WTC11 (cell line): ENCODE measurements around the gene CHRNA4. TPM values are rescaled to one million over a fixed set of nuclear protein-coding genes. Genes with fewer than 3 reads are reported as not detected.

Experiments
- ATAC-seq: fragments of 200-7000 bp; cut with Tn5 transposase; 2 replicates; pipeline ENCODE4 v1.10.0; 2021; ENCODE audit warnings: mild to moderate bottlenecking, moderate library complexity
- CTCF ChIA-PET: fragments of 300-600 bp; sonication (Branson Sonifier 250); formaldehyde crosslinking; loops from one replicate; lab custom pipeline; 2021; ENCODE audit warnings: antibody characterized with exemption; lab: Charles Lee
- POLR2A ChIA-PET: fragments of 350-600 bp; sonication (Branson Sonifier 250); formaldehyde crosslinking; loops from one replicate; lab custom pipeline; 2021; ENCODE audit warnings: antibody characterized with exemption; lab: Charles Lee
- DNase-seq: peaks from one replicate; pipeline ENCODE4 v3.0.0; 2021; ENCODE audit warnings: low spot score
- H3K27ac Mint-ChIP-seq: 2 replicates; pipeline ENCODE4 v1.8.0; 2021; ENCODE audit warnings: mixed read lengths
- H3K27me3 Mint-ChIP-seq: 2 replicates; pipeline ENCODE4 v1.8.0; 2021; ENCODE audit warnings: low read depth, mild to moderate bottlenecking, moderate library complexity, mixed read lengths
- H3K36me3 Mint-ChIP-seq: 2 replicates; pipeline ENCODE4 v1.8.0; 2021; ENCODE audit warnings: mixed read lengths
- H3K4me1 Mint-ChIP-seq: 2 replicates; pipeline ENCODE4 v1.8.0; 2022; ENCODE audit warnings: mixed read lengths
- H3K4me3 Mint-ChIP-seq: 2 replicates; pipeline ENCODE4 v1.8.0; 2021; ENCODE audit warnings: mild to moderate bottlenecking, moderate library complexity, mixed read lengths
- H3K9me3 Mint-ChIP-seq: 2 replicates; pipeline ENCODE4 v1.8.0; 2021; ENCODE audit warnings: mixed read lengths
- ATF6 ChIP-seq: sonication (generic); formaldehyde crosslinking; IDR thresholded peaks from 2 replicates; pipeline ENCODE4 v1.8.1; 2023; ENCODE audit warnings: mild to moderate bottlenecking, missing genetic modification reagents
- CREB1 ChIP-seq: sonication (generic); formaldehyde crosslinking; IDR thresholded peaks from 2 replicates; pipeline ENCODE4 v1.8.0; 2023; ENCODE audit warnings: mild to moderate bottlenecking, missing genetic modification reagents
- E2F5 ChIP-seq: sonication (generic); formaldehyde crosslinking; IDR thresholded peaks from 2 replicates; pipeline ENCODE4 v1.8.1; 2022; ENCODE audit warnings: mild to moderate bottlenecking, moderate library complexity, missing genetic modification reagents
- EMX1 ChIP-seq: fragments of 250-450 bp; sonication (Bioruptor Pico); IDR thresholded peaks from 2 replicates; pipeline ENCODE4 v1.8.0; 2021; ENCODE audit warnings: mild to moderate bottlenecking
- MAX ChIP-seq: sonication (generic); formaldehyde crosslinking; IDR thresholded peaks from 2 replicates; pipeline ENCODE4 v1.8.0; 2022; ENCODE audit warnings: mild to moderate bottlenecking, missing genetic modification reagents
- NFYB ChIP-seq: sonication (generic); formaldehyde crosslinking; conservative IDR thresholded peaks from 2 replicates; pipeline ENCODE4 v1.8.0; 2022; ENCODE audit warnings: low read depth, missing genetic modification reagents
- TCF7 ChIP-seq: sonication (generic); formaldehyde crosslinking; IDR thresholded peaks from 2 replicates; pipeline ENCODE4 v1.8.0; 2022; ENCODE audit warnings: mild to moderate bottlenecking, low read depth, missing genetic modification reagents, moderate library complexity
- ZBTB43 ChIP-seq: sonication (generic); formaldehyde crosslinking; IDR thresholded peaks from 2 replicates; pipeline ENCODE4 v1.8.1; 2023; ENCODE audit warnings: mild to moderate bottlenecking, missing genetic modification reagents
- ZMAT4 ChIP-seq: fragments of 250-450 bp; sonication (Bioruptor Pico); IDR thresholded peaks from 2 replicates; pipeline ENCODE4 v1.9.0; 2021; ENCODE audit warnings: mild to moderate bottlenecking
- ZNF532 ChIP-seq: fragments of 250-450 bp; sonication (Bioruptor Pico); IDR thresholded peaks from 2 replicates; pipeline ENCODE4 v1.9.0; 2021; ENCODE audit warnings: mild to moderate bottlenecking, borderline replicate concordance
- total RNA-seq: library from RNA; stranded (reverse); gene quantifications from 3 replicates; pipeline ENCODE4 v1.2.3, GENCODE V29; 2021

Gene CHRNA4
- total RNA-seq, 1 experiment from 2014 or later: 2.5 TPM

- TF ChIP-seq ATF6: no peak
- TF ChIP-seq ZNF532 (CRISPR knock-in tag): no peak
- TF ChIP-seq E2F5 (CRISPR knock-in tag): no peak
- TF ChIP-seq EMX1 (CRISPR knock-in tag): no peak
- TF ChIP-seq CREB1: no peak
- TF ChIP-seq ZBTB43: no peak
- no peak for TF ChIP-seq NFYB (CRISPR knock-in tag)
Observed at GRCh38 chr20:63403403-63404105, 42.4 kb upstream of the CHRNA4 start (continued).

GRCh38 chr20:63402860-63403220 is 41.7 kb upstream of the CHRNA4 start:
- no peak overlapping the region for H3K27ac Mint-ChIP-seq
- POLR2A ChIA-PET: no interaction called here

GRCh38 chr20:63402181-63402859 is 41.2 kb upstream of the CHRNA4 start:
- Mint-ChIP-seq H3K4me3 (no peak overlapping the region), H3K27me3 (no peaks in the 10 kb centered on the region), H3K36me3 (no peaks in the 10 kb centered on the region), H3K9me3 (no peaks in the 10 kb centered on the region), H3K27ac (peak overlapping the region; percentile 31; the same call in 1 of the 2 replicates), H3K4me1 (peaks cover 7% of the 10 kb centered on the region)
- TF ChIP-seq MAX (CRISPR knock-in tag): no peak
- CTCF ChIA-PET: interaction anchor here (0.7 to 1.1 kb wide), 6 partner anchors 20 to 93 kb away, joined by 3 to 7 read pairs (median 3); no protein-coding TSS in a partner anchor
- POLR2A ChIA-PET: no interaction called here
- ATAC-seq (no peak), DNase-seq (no peak)

More at GRCh38 chr20:63402860-63403220, 41.7 kb upstream of the CHRNA4 start:
- no peak for DNase-seq
- TF ChIP-seq ZMAT4 (no peak), TCF7 (CRISPR knock-in tag) (0 out of 2 replicates have a peak, but pooled peaks have one; percentile 13)
- Mint-ChIP-seq H3K4me1 (peaks cover 7% of the 10 kb centered on the region), H3K27me3 (no peaks in the 10 kb centered on the region), H3K9me3 (no peaks in the 10 kb centered on the region), H3K4me3 (no peak overlapping the region), H3K36me3 (no peaks in the 10 kb centered on the region)
- CTCF ChIA-PET: interaction anchor here (0.7 to 1.1 kb wide), 6 partner anchors 21 to 180 kb away, joined by 3 to 7 read pairs (median 3); no protein-coding TSS in a partner anchor
- no peak for ATAC-seq
